Stimulated activated naive CD4-positive, alpha-beta T cell treated with Interleukin-2 at 50 U/mL for 16 hours (primary cell): ENCODE measurements around the gene ME3.

Source experiments
- DNase-seq: peaks from one replicate; lab custom pipeline; 2025; lab: John Stamatoyannopoulos, UW

Gene ME3

GRCh38 chr11:86514453-86514852 lies 158.0 kb downstream of the ME3 start:
- DNase-seq = no peak

- DNase-seq = no peak
These were observed 158.6 kb downstream of the ME3 start for GRCh38 chr11:86513746-86514373.

- DNase-seq = no peak
These were observed 159.3 kb downstream of the ME3 start for GRCh38 chr11:86513138-86513537.

GRCh38 chr11:86511086-86511551 lies 161.3 kb downstream of the ME3 start:
- no peak for DNase-seq

GRCh38 chr11:86510674-86511073 lies 161.7 kb downstream of the ME3 start:
- no peak for DNase-seq

- DNase-seq = no peak
These were observed 162.3 kb downstream of the ME3 start for GRCh38 chr11:86510097-86510496.

- no peak for DNase-seq
These were observed 162.8 kb downstream of the ME3 start for GRCh38 chr11:86509588-86509974.

GRCh38 chr11:86508604-86509587 lies 163.5 kb downstream of the ME3 start:
- DNase-seq = no peak

- no peak for DNase-seq
These were observed 165.1 kb downstream of the ME3 start for GRCh38 chr11:86507249-86507845.

- DNase-seq = no peak
These were observed 166.2 kb downstream of the ME3 start for GRCh38 chr11:86506235-86506634.

GRCh38 chr11:86503131-86503530 lies 169.3 kb downstream of the ME3 start:
- DNase-seq = no peak

- DNase-seq = no peak
These were observed 170.2 kb downstream of the ME3 start for GRCh38 chr11:86502137-86502642.

- no peak for DNase-seq
These were observed 171.8 kb downstream of the ME3 start for GRCh38 chr11:86500500-86501140.

GRCh38 chr11:86499723-86500129 lies 172.7 kb downstream of the ME3 start:
- DNase-seq = no peak

- DNase-seq = no peak
These were observed 174.6 kb downstream of the ME3 start for GRCh38 chr11:86497836-86498235.

- no peak for DNase-seq
These were observed 175.1 kb downstream of the ME3 start for GRCh38 chr11:86497310-86497709.

- DNase-seq = no peak
These were observed 177.1 kb downstream of the ME3 start for GRCh38 chr11:86495351-86495750.

GRCh38 chr11:86492370-86493010 lies 179.9 kb downstream of the ME3 start:
- DNase-seq = no peak

- no peak for DNase-seq
These were observed 181.4 kb downstream of the ME3 start for GRCh38 chr11:86491027-86491426.

GRCh38 chr11:86490582-86490981 lies 181.8 kb downstream of the ME3 start:
- DNase-seq = no peak

GRCh38 chr11:86489442-86489841 lies 183.0 kb downstream of the ME3 start:
- no peak for DNase-seq

GRCh38 chr11:86488553-86488952 lies 183.9 kb downstream of the ME3 start:
- DNase-seq = no peak
